AG04450 (cell line): Measurements from ENCODE around the gene WNK2. TPM values are rescaled to one million over a fixed set of nuclear protein-coding genes. Genes with fewer than 3 reads are reported as not detected.

Experiments
- CTCF ChIA-PET: fragments of 300-600, 350-600 bp; formaldehyde crosslinking; extraction: SDS; loops from one replicate; lab custom pipeline; 2022; ENCODE audit warnings: antibody characterized with exemption, inconsistent platforms; lab: Charles Lee
- POLR2A ChIA-PET: fragments of 350-600 bp; formaldehyde crosslinking; extraction: SDS; loops from one replicate; lab custom pipeline; 2021; ENCODE audit warnings: antibody characterized with exemption, inconsistent platforms; lab: Yijun Ruan, JAX
- DNase-seq: peaks from one replicate; pipeline ENCODE4 v3.0.0-alpha.2; 2011; ENCODE audit warnings: low read depth, low spot score
- H3K27ac ChIP-seq: one replicate; pipeline ENCODE4 v1.5.1; 2012; ENCODE audit warnings: low read depth, low read length, control low read depth
- H3K27me3 ChIP-seq: one replicate; pipeline ENCODE4 v1.6.0; 2012; ENCODE audit warnings: low read length; ENCODE audit not compliant: control insufficient read depth, insufficient read depth
- H3K4me3 ChIP-seq: 2 replicates; pipeline ENCODE4 v1.5.1; 2011; ENCODE audit warnings: mild to moderate bottlenecking, low read depth, low read length, control low read depth
- H3K9me3 ChIP-seq: 2 replicates; pipeline ENCODE4 v1.5.1; 2012; ENCODE audit warnings: low read length; ENCODE audit not compliant: control insufficient read depth, insufficient read depth
- CTCF ChIP-seq: IDR thresholded peaks from 2 replicates; pipeline ENCODE4 v1.5.1; 2011; ENCODE audit warnings: low read depth, low read length, control low read depth, inconsistent platforms
- polyA plus RNA-seq: library from polyadenylated mRNA; depleted of rRNA; stranded (reverse); fragments of >200 nt; gene quantifications from 2 replicates; pipeline ENCODE4 v1.2.3, GENCODE V29; 2011

Gene WNK2
- polyA plus RNA-seq, 1 experiment: not detected

- ChIA-PET CTCF (interaction anchor here (0.9 kb wide), 1 partner anchor 295 kb away, joined by 3 read pairs; no protein-coding TSS in a partner anchor), POLR2A (no interaction called here)
- no peak for TF ChIP-seq CTCF
- DNase-seq: no peak
- no peaks in the 10 kb centered on the region; the same call in 1 of the 2 replicates for H3K9me3 ChIP-seq
- H3K27me3 ChIP-seq: no peaks in the 10 kb centered on the region
- no peak overlapping the region for H3K4me3 ChIP-seq
- no peak overlapping the region for H3K27ac ChIP-seq
These were observed 114.8 kb downstream of the WNK2 start for GRCh38 chr9:93298498-93299417.

- no peak for TF ChIP-seq CTCF
- CTCF ChIA-PET: no interaction called here
These were observed 115.7 kb downstream of the WNK2 start for GRCh38 chr9:93299418-93300174.

GRCh38 chr9:93300175-93300572 is 116.2 kb downstream of the WNK2 start:
- TF ChIP-seq CTCF: no peak
- DNase-seq: no peak
- Histone ChIP-seq H3K4me3 (no peak overlapping the region), H3K9me3 (no peaks in the 10 kb centered on the region), H3K27me3 (peaks cover 7% of the 10 kb centered on the region), H3K27ac (no peak overlapping the region)
- ChIA-PET POLR2A (no interaction called here), CTCF (no interaction called here)

More at GRCh38 chr9:93299418-93300174, 115.7 kb downstream of the WNK2 start:
- DNase-seq: no peak
- Histone ChIP-seq H3K27ac (no peak overlapping the region), H3K9me3 (no peaks in the 10 kb centered on the region; the same call in 1 of the 2 replicates), H3K27me3 (peaks cover 6% of the 10 kb centered on the region), H3K4me3 (no peak overlapping the region)
- POLR2A ChIA-PET: no interaction called here

- DNase-seq: no peak
- ChIA-PET CTCF (no interaction called here), POLR2A (no interaction called here)
- Histone ChIP-seq H3K9me3 (no peaks in the 10 kb centered on the region), H3K4me3 (no peak overlapping the region), H3K27ac (no peak overlapping the region), H3K27me3 (peaks cover 7% of the 10 kb centered on the region)
- TF ChIP-seq CTCF: no peak
These were observed 116.7 kb downstream of the WNK2 start for GRCh38 chr9:93300585-93301081.
